Keratinocyte (primary cell): ENCODE data around the gene TTC28. TPM values are rescaled to one million over a fixed set of nuclear protein-coding genes. Genes with fewer than 3 reads are reported as not detected.

Experiments
- DNase-seq: peaks from one replicate; pipeline ENCODE4 v3.0.0-alpha.2; 2011; ENCODE audit warnings: low read depth, missing footprints, low spot score
- FAIRE-seq: peaks from 2 replicates; lab custom pipeline; 2011; peaks lifted over from hg19 to GRCh38; lab: Jason Lieb, UNC
- H2AFZ ChIP-seq: 2 replicates; pipeline ENCODE4 v1.6.0; 2012; ENCODE audit warnings: low read length, control low read depth, inconsistent platforms; ENCODE audit not compliant: control insufficient read depth
- H3K27ac ChIP-seq: 2 replicates; pipeline ENCODE4 v1.5.1; 2011; ENCODE audit warnings: low read length; ENCODE audit not compliant: control insufficient read depth, insufficient read depth
- H3K27me3 ChIP-seq: 3 replicates; pipeline ENCODE4 v1.6.0; 2011; ENCODE audit warnings: low read length; ENCODE audit not compliant: control insufficient read depth, insufficient read depth; ENCODE audit errors: extremely low read depth
- H3K36me3 ChIP-seq, 2 experiments: 2 replicates in 1 of 2; 3 replicates in 1 of 2; pipeline ENCODE4 v1.5.1; 2011; ENCODE audit warnings: low read length in 2 of 2, mild to moderate bottlenecking in 1 of 2; ENCODE audit not compliant: control insufficient read depth in 2 of 2, insufficient read depth in 2 of 2; ENCODE audit errors: extremely low read depth in 1 of 2
- H3K4me1 ChIP-seq: 3 replicates; pipeline ENCODE4 v1.5.1; 2011; ENCODE audit warnings: low read length; ENCODE audit not compliant: control insufficient read depth, insufficient read depth; ENCODE audit errors: extremely low read depth
- H3K4me2 ChIP-seq: 3 replicates; pipeline ENCODE4 v1.6.0; 2011; ENCODE audit warnings: low read depth, low read length; ENCODE audit not compliant: control insufficient read depth, insufficient read depth; ENCODE audit errors: extremely low read depth
- H3K4me3 ChIP-seq, 3 experiments: fragments of 200-600 bp in 1 of 3; sonication (generic) in 1 of 3; 2 replicates in 2 of 3; 3 replicates in 1 of 3; pipeline ENCODE4 v1.5.1; 2011 to 2016; ENCODE audit warnings: low read length in 3 of 3, mild to moderate bottlenecking in 3 of 3, control low read depth in 2 of 3, inconsistent platforms in 1 of 3, low read depth in 1 of 3, mixed read lengths in 1 of 3, mixed run types in 1 of 3, moderate library complexity in 1 of 3; ENCODE audit not compliant: control insufficient read depth in 2 of 3, insufficient read depth in 2 of 3; ENCODE audit errors: extremely low read depth in 1 of 3
- H3K79me2 ChIP-seq: 2 replicates; pipeline ENCODE4 v1.6.0; 2012; ENCODE audit warnings: low read length; ENCODE audit not compliant: control insufficient read depth, insufficient read depth
- H3K9ac ChIP-seq: 3 replicates; pipeline ENCODE4 v1.6.0; 2011; ENCODE audit warnings: low read length; ENCODE audit not compliant: control insufficient read depth, insufficient read depth; ENCODE audit errors: extremely low read depth
- H3K9me1 ChIP-seq: 3 replicates; pipeline ENCODE4 v1.6.0; 2011; ENCODE audit warnings: low read length; ENCODE audit not compliant: control insufficient read depth, insufficient read depth; ENCODE audit errors: extremely low read depth
- H3K9me3 ChIP-seq: 2 replicates; pipeline ENCODE4 v1.5.1; 2012; ENCODE audit warnings: low read depth, low read length; ENCODE audit not compliant: control insufficient read depth
- H4K20me1 ChIP-seq: 3 replicates; pipeline ENCODE4 v1.6.0; 2011; ENCODE audit warnings: low read length; ENCODE audit not compliant: control insufficient read depth, insufficient read depth; ENCODE audit errors: extremely low read depth
- EZH2 ChIP-seq: IDR thresholded peaks from one replicate; pipeline ENCODE4 v1.6.1; 2012; ENCODE audit warnings: inconsistent platforms, mild to moderate bottlenecking, low read length, moderate library complexity
- dilution Hi-C: fragments of 300-500 bp; cut with MboI; formaldehyde crosslinking; loops from one replicate; pipeline ENCODE4 v1.7.0; 2020; ENCODE audit warnings: low sequenced_read_pairs; ENCODE audit not compliant: extremely low pct_ligation_motif_present
- polyA plus RNA-seq, 5 experiments: library from polyadenylated mRNA; depleted of rRNA in 3 of 5; stranded (reverse) in 3 of 5; stranded (forward) in 1 of 5; unstranded in 1 of 5; fragments of >200 nt; gene quantifications; 1 replicate in 1 of 5; 2 replicates in 3 of 5; 3 replicates in 1 of 5; pipeline versions ENCODE4 v1.2.1 to v1.2.3, GENCODE V29; 2011 to 2012; ENCODE audit warnings: missing spikeins in 2 of 5, low read depth in 1 of 5, low replicate concordance in 1 of 5
- TF ChIP-seq, protein P1 (sequence below), 3 experiments: IDR thresholded peaks in 1 of 3; conservative IDR thresholded peaks in 1 of 3; optimal IDR thresholded peaks in 1 of 3; 2 replicates in 2 of 3; 3 replicates in 1 of 3; pipeline versions ENCODE3 to v1.5.1; 2011; ENCODE audit warnings: low read length in 3 of 3, mild to moderate bottlenecking in 3 of 3, moderate library complexity in 2 of 3, control low read depth in 1 of 3, inconsistent platforms in 1 of 3; ENCODE audit not compliant: insufficient read depth in 2 of 3; ENCODE audit errors: extremely low read depth in 1 of 3

TTC28 gene
- polyA plus RNA-seq, 1 donor (not counting 4 experiments of a cell fraction or from before 2014, with no cell fraction given), result 0.66 TPM

DNA sequence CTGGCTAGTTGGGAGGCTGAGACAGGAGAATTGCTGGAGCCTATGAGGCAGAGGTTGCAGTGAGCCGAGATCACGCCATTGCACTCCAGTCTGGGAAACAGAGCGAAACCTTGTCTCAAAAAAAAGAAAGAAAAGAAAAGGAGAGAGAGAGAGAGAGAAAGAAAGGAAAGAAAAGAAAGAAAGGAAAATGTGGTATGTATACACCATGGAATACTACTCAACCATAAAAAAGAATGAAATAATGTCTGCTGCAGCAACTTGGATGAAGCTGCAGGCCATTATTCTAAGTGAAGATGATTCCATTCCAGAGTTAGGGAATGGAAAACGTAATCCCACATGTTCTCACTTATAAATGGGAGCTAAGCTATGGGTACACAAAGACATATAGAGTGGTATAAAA is 30.8 kb downstream of the TTC28 start:
- Histone ChIP-seq H3K27ac (no peak overlapping the region), H3K9ac (no peak overlapping the region), H4K20me1 (no peaks in the 10 kb centered on the region), H3K4me1 (no peaks in the 10 kb centered on the region), H3K9me3 (no peaks in the 10 kb centered on the region), H3K4me2 (no peak overlapping the region), H2AFZ (no peak overlapping the region), H3K9me1 (no peaks in the 10 kb centered on the region), H3K27me3 (no peaks in the 10 kb centered on the region), H3K79me2 (no peaks in the 10 kb centered on the region), H3K4me3 (no peak overlapping the region), H3K36me3 (no peaks in the 10 kb centered on the region)
- dilution Hi-C loops, result no loop called here
- FAIRE-seq, result no peak
- no peak for DNase-seq
- no peak for TF ChIP-seq EZH2
- TF ChIP-seq, protein P1, sequence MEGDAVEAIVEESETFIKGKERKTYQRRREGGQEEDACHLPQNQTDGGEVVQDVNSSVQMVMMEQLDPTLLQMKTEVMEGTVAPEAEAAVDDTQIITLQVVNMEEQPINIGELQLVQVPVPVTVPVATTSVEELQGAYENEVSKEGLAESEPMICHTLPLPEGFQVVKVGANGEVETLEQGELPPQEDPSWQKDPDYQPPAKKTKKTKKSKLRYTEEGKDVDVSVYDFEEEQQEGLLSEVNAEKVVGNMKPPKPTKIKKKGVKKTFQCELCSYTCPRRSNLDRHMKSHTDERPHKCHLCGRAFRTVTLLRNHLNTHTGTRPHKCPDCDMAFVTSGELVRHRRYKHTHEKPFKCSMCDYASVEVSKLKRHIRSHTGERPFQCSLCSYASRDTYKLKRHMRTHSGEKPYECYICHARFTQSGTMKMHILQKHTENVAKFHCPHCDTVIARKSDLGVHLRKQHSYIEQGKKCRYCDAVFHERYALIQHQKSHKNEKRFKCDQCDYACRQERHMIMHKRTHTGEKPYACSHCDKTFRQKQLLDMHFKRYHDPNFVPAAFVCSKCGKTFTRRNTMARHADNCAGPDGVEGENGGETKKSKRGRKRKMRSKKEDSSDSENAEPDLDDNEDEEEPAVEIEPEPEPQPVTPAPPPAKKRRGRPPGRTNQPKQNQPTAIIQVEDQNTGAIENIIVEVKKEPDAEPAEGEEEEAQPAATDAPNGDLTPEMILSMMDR (optimal IDR thresholded peaks at IDR 0.05 in 1 of 3, IDR thresholded peaks at IDR 0.05 in 1 of 3, conservative IDR thresholded peaks at IDR 0.05 in 1 of 3; ENCODE audit: extremely low read depth in 1 of 3, insufficient read depth in 2 of 3, low read length in 3 of 3), result no peak

- FAIRE-seq (no peak), DNase-seq (no peak)
- no peak for TF ChIP-seq EZH2
- TF ChIP-seq, protein P1 (optimal IDR thresholded peaks at IDR 0.05 in 1 of 3, IDR thresholded peaks at IDR 0.05 in 1 of 3, conservative IDR thresholded peaks at IDR 0.05 in 1 of 3; ENCODE audit: extremely low read depth in 1 of 3, insufficient read depth in 2 of 3, low read length in 3 of 3), result no peak
- H3K27me3 ChIP-seq, result peaks cover 3% of the 10 kb centered on the region
- H3K4me2 ChIP-seq, result no peak overlapping the region
- no peaks in the 10 kb centered on the region for H3K9me3 ChIP-seq
- no peaks in the 10 kb centered on the region for H4K20me1 ChIP-seq
- no peak overlapping the region for H3K27ac ChIP-seq
- H3K4me3 ChIP-seq, result no peak overlapping the region
- H3K9me1 ChIP-seq, result no peaks in the 10 kb centered on the region
- dilution Hi-C loops, result no loop called here
- H3K4me1 ChIP-seq, result no peaks in the 10 kb centered on the region
- no peak overlapping the region for H3K9ac ChIP-seq
- no peaks in the 10 kb centered on the region for H3K79me2 ChIP-seq
- H3K36me3 ChIP-seq, result no peaks in the 10 kb centered on the region
- H2AFZ ChIP-seq, result no peak overlapping the region
Observed at GRCh38 chr22:28647216-28647615, 32.4 kb downstream of the TTC28 start.
